IPS DF 6.9 (cell line): Measurements from ENCODE around the gene CFAP119.

Source experiments
- DNase-seq: peaks from one replicate; pipeline ENCODE4 v3.0.0-alpha.2; 2013; ENCODE audit warnings: low read depth, low spot score
- H3K27ac ChIP-seq: one replicate; pipeline ENCODE4 v1.5.1; 2013; ENCODE audit warnings: low read length, control low read depth
- H3K27me3 ChIP-seq: 2 replicates; pipeline ENCODE4 v1.6.1; 2013; ENCODE audit warnings: mild to moderate bottlenecking, low read length; ENCODE audit not compliant: control insufficient read depth, insufficient read depth
- H3K36me3 ChIP-seq: 2 replicates; pipeline ENCODE4 v1.6.1; 2013; ENCODE audit warnings: low read length; ENCODE audit not compliant: control insufficient read depth, insufficient read depth
- H3K4me1 ChIP-seq: 2 replicates; pipeline ENCODE4 v1.6.1; 2013; ENCODE audit warnings: low read length; ENCODE audit not compliant: control insufficient read depth, insufficient read depth
- H3K4me3 ChIP-seq: 2 replicates; pipeline ENCODE4 v1.5.1; 2013; ENCODE audit warnings: mild to moderate bottlenecking, low read length
- H3K9me3 ChIP-seq: 2 replicates; pipeline ENCODE4 v1.6.1; 2013; ENCODE audit warnings: low read length, inconsistent platforms; ENCODE audit not compliant: control insufficient read depth, insufficient read depth
- WGBS: extraction: QIAGEN DNeasy Blood & Tissue Kit; methylation state at CpG from one replicate; pipeline ENCODE4 v1.1.7; 2013; ENCODE audit warnings: mixed read lengths, missing lambda C conversion rate; ENCODE audit not compliant: insufficient read length, insufficient coverage; 5-methylcytosine and 5-hydroxymethylcytosine counted together

Gene CFAP119

DNA sequence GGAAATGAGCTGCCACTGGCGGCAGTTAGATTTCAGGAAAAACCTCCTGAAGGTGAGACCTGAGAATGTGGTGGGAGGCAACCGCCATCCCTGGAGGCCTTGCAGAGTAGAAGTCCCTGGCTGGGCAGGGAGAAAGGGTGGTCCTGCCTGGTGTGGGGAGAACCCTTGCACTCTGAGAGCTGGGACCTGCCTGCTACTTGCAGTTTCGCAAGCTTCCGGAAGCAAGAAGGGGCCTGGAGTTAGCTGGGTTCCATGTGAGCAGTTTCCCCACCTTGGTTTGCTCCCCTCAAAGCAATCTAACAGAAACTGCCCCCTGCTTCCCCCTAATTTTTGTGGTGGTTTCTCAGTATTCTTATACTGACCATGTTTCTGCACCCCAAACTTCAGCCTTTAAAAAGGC lies 18.7 kb upstream of the CFAP119 start:
- DNase-seq, result no peak
- no CpG with 5 or more reads among the region's 4 CpGs for WGBS

DNA sequence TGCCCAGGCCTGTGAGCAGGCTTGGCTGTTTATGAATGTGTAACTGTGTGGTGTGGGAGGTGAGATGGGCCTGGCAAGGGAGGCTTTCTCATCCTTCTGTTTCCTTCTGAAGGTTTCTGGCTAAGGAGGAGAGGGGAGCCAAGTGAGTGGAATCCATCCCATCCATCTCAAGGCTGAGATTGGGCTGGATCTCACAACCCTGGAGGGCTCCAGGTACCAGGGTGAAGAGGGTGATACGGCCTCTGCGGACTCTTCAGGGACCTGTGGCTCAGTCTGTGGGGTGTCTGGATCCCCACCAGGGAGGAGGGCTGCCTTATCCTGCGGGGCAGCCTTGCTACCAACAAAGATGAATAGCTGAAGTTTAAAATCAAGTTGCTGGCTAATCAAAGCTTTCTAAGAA lies 18.2 kb upstream of the CFAP119 start:
- Histone ChIP-seq H3K9me3 (no peaks in the 10 kb centered on the region), H3K27me3 (no peaks in the 10 kb centered on the region), H3K36me3 (peaks cover 18% of the 10 kb centered on the region), H3K4me3 (no peak overlapping the region), H3K27ac (no peak overlapping the region), H3K4me1 (no peaks in the 10 kb centered on the region; the same call in 1 of the 2 replicates)
- DNase-seq, result no peak
- WGBS, result no CpG with 5 or more reads among the region's 3 CpGs

More for the DNA sequence above, 18.7 kb upstream of the CFAP119 start:
- no peaks in the 10 kb centered on the region for H3K9me3 ChIP-seq
- H3K4me1 ChIP-seq, result no peaks in the 10 kb centered on the region; the same call in 1 of the 2 replicates
- no peak overlapping the region for H3K4me3 ChIP-seq
- H3K27me3 ChIP-seq, result no peaks in the 10 kb centered on the region
- H3K36me3 ChIP-seq, result peaks cover 18% of the 10 kb centered on the region
- H3K27ac ChIP-seq, result no peak overlapping the region

DNA sequence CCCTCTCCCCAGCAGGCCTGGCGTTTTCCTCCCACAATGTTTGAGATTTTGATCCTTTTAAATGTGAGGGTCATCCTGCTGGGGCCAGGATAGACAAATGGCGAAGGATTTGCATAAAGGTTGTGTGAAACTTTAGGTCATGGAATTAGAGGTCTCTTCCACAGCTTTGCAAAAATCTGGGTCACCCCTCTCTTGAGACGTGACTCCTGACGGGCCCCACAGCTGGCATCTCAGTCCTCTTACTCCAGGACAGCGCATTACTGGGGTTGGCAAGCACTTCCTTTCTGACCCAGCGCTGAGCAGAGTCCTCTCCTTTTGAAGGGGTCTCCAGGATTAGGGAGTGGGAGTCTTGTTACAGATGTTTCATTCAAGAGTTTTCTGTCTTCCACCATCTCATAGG lies 17.7 kb upstream of the CFAP119 start:
- no CpG with 5 or more reads among the region's 6 CpGs for WGBS
- no peaks in the 10 kb centered on the region for H3K27me3 ChIP-seq
- H3K36me3 ChIP-seq, result peaks cover 16% of the 10 kb centered on the region
- H3K9me3 ChIP-seq, result no peaks in the 10 kb centered on the region
- H3K4me3 ChIP-seq, result no peak overlapping the region
- no peak for DNase-seq
- no peaks in the 10 kb centered on the region; the same call in 1 of the 2 replicates for H3K4me1 ChIP-seq
- no peak overlapping the region for H3K27ac ChIP-seq

DNA sequence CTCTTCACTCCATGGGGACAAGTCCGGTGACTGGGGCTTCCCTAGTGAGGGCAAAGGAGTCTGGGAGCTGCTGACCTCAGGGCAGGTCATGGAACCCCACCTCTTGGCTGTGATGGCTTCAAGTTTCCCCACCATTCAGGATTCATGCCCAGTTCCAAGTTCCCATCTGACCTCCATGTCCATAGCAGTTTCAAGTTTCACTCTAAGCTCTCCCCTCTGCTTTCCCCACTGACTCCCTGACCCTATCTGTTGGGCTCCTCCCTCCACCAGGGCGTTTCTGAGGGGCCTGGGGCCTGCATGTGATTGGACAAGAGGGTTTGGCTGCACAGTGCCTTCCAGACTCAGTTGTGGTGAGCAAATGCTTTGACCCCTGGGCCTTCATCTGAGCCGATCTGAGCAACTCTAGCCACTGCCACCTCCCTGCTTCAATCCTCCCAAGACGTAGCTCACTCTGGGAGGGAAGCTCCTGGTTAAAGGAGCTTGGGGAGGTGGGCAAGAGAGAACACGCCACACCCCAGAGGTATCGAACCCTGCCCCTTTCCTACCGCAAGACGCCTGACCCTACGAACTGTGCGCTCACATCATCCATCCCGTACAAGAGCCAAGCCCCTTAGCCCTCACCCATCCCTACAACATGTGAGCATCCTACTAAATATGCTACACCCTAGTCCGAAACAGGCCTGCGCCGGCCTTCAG lies 16.8 kb upstream of the CFAP119 start:
- Histone ChIP-seq H3K36me3 (peaks cover 19% of the 10 kb centered on the region), H3K4me3 (no peak overlapping the region), H3K27me3 (no peaks in the 10 kb centered on the region), H3K4me1 (no peaks in the 10 kb centered on the region; the same call in 1 of the 2 replicates), H3K9me3 (no peaks in the 10 kb centered on the region), H3K27ac (no peak overlapping the region)
- no peak for DNase-seq
- no CpG with 5 or more reads among the region's 14 CpGs for WGBS

DNA sequence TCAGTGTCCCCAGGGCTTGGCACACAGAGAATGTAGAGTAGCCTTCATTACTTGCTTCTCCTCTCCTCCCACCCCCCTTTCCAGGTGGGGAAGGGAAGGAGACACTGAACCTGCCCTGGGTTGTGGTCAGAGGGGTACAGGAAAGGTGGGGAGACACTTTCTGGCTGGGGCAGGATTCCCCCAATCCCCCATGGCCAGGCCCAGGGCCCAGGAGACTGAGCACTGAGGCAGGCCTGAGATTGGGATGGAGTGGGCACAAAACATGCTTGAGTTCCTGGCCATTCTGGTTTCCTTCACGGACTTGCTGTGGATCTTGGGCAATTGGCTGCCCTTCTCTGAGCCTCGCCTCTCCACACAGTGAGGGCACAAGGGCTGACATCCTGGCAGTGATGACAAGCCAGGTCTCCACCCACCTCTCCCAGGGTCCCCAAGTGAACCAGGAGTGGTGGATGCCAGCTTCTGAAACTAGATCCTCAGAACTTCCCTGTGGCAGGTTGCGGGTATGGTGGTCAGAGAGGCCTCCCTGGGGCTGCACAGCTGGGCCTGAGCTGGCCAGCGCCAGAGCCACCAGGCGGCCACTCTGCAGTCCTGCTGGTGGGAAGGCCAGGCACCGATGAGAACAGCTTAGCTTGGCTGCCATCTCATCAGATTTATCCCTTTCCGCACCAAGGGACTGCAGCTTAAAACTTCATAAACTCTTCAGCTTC lies 15.9 kb upstream of the CFAP119 start:
- H3K27ac ChIP-seq, result no peak overlapping the region
- peaks cover 16% of the 10 kb centered on the region for H3K36me3 ChIP-seq
- H3K27me3 ChIP-seq, result no peaks in the 10 kb centered on the region
- no CpG with 5 or more reads among the region's 7 CpGs for WGBS
- H3K4me3 ChIP-seq, result no peak overlapping the region
- H3K4me1 ChIP-seq, result no peaks in the 10 kb centered on the region; the same call in 1 of the 2 replicates
- no peaks in the 10 kb centered on the region for H3K9me3 ChIP-seq
- DNase-seq, result no peak

DNA sequence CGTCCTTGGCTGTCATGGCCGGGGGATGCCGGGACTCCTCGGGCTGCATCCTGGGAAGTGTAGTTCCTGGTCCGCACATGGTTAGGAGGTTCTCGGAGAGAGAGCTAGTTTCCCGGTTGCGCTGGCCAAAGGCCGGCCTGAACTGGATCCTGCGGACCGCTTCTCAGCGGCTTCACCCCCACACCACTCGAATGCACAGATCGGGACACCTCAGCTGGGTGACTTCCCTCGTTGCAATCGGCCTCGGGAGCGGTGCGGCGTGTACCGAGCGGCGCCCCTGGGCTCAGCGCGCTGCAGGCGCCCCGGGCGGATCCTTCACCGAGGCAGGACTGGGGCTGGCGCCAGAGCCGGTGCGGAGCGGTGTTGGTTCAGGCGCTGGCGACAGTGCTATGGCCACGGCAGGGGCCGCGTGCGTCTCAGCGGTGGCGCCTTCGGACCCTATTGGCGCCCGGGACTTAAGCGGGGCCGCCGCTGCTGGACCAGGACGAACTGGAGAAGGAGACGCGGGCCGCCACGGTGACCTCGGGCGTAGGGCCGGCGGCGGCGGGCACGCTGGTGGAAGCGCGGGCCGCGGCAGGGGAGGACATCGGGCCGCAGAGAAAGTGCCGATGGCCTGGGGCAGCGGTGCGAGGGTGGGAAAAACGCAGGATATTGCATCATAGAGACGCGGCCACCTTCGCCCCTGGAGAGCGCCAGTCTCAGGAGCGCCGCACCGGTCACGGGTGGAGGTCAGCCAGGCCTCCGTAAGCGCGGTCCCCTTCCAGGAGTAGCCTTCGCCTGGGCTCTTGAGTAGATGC lies 13.7 kb upstream of the CFAP119 start:
- Histone ChIP-seq H3K27ac (no peak overlapping the region), H3K36me3 (peaks cover 19% of the 10 kb centered on the region), H3K27me3 (no peaks in the 10 kb centered on the region), H3K9me3 (no peaks in the 10 kb centered on the region), H3K4me1 (no peaks in the 10 kb centered on the region; the same call in 1 of the 2 replicates), H3K4me3 (peak overlapping the region; percentile 56)
- no CpG with 5 or more reads among the region's 81 CpGs for WGBS
- DNase-seq, result no peak

DNA sequence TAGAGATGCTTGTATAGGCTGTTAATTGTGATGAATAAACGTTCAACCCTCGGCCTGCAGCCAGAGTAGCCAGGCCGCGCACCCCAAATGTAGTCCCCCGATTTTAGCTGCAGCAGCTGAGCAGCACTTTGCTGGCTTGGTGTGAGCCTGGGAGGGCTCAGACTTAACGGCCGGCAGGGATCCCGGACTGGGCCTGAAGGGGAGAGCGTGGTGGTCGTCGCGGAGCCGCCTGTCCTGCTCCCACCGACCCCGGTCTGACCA lies 13.2 kb upstream of the CFAP119 start:
- WGBS, result no CpG with 5 or more reads among the region's 15 CpGs
- no peak overlapping the region for H3K27ac ChIP-seq
- H3K27me3 ChIP-seq, result no peaks in the 10 kb centered on the region
- no peaks in the 10 kb centered on the region for H3K9me3 ChIP-seq
- H3K4me1 ChIP-seq, result no peaks in the 10 kb centered on the region; the same call in 1 of the 2 replicates
- H3K4me3 ChIP-seq, result peak overlapping the region; percentile 56; the same call in 1 of the 2 replicates
- no peak for DNase-seq
- peaks cover 19% of the 10 kb centered on the region for H3K36me3 ChIP-seq

DNA sequence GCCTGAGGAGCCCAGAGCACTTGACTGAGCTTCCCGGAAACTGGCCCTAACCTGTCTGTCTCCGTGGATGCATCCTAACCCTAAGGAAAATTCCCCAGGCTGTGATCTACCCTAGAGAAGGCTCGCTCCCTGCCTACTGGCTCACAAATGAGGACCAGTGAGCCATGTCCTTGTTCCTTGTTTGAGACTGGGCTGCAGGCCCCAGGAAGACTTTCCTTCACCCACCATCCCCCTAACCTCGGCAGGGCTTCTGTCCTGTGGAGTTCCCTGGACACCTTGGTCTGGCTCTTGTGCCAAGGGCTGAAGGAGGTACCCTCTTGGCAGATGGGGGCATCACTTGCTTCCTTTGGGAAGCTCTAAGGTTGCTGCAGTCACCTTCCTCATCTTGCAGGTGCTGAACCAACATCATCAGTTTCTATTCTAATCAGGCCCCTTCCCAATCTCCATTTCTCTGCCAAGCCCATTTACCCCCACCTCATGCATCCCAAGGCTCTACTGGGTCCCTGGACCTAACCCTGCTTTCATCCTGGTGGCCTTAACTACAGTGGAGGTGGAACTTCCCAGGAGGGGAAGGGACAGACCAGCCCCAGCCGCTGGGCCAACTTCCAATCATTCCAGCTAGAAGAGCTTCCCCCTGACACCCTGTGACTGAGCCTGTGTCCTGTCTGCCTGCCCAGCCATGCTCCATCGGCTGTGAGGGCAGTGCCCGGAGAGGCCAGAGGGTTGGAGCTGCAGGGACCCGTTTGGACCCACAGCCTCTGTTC lies 12.7 kb upstream of the CFAP119 start:
- Histone ChIP-seq H3K27me3 (no peaks in the 10 kb centered on the region), H3K27ac (no peak overlapping the region), H3K4me1 (no peaks in the 10 kb centered on the region; the same call in 1 of the 2 replicates), H3K36me3 (peaks cover 20% of the 10 kb centered on the region), H3K9me3 (no peaks in the 10 kb centered on the region), H3K4me3 (no peak overlapping the region; the same call in 1 of the 2 replicates)
- WGBS, result no CpG with 5 or more reads among the region's 8 CpGs
- no peak for DNase-seq

DNA sequence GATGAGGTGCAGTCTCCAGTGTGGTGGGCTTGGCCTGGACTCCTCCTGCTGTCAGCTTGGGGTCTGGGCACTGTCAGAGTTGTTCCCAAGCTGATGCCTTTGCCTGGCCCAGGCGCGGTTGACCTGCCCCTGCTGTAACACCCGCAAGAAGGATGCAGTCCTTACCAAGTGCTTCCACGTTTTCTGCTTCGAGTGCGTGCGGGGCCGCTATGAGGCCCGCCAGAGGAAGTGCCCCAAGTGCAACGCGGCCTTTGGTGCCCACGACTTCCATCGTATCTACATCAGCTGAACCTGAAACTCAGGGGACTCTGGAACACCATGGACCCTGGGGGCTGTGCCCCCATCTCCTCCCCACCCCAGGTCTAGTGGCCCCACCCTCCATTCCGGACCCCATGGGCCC lies 12.0 kb upstream of the CFAP119 start:
- H3K4me1 ChIP-seq, result no peaks in the 10 kb centered on the region; the same call in 1 of the 2 replicates
- no peak for DNase-seq
- no peaks in the 10 kb centered on the region for H3K9me3 ChIP-seq
- H3K36me3 ChIP-seq, result peaks cover 28% of the 10 kb centered on the region
- H3K27me3 ChIP-seq, result no peaks in the 10 kb centered on the region
- no CpG with 5 or more reads among the region's 14 CpGs for WGBS
- H3K4me3 ChIP-seq, result no peak overlapping the region
- H3K27ac ChIP-seq, result no peak overlapping the region

DNA sequence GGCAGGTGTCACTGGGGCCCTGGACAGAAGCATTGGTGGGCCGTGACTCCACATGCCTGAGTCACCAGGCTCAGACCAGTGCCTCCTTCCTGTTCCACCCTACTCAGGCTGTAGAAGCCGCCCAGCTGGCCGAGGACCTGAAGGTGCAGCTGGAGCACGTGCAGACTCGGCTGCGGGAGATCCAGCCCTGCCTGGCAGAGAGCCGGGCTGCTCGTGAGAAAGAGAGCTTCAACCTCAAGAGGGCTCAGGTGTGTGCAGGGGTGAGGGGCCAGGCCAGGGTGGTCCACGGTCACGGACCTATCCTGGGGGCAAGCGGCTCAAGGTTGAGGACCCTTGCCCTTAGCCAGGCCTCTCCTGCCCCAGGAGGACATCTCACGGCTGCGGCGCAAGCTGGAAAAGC lies 9.9 kb upstream of the CFAP119 start:
- H3K9me3 ChIP-seq, result no peaks in the 10 kb centered on the region
- H3K36me3 ChIP-seq, result peaks cover 42% of the 10 kb centered on the region
- WGBS, result no CpG with 5 or more reads among the region's 14 CpGs
- DNase-seq, result no peak
- H3K27me3 ChIP-seq, result no peaks in the 10 kb centered on the region
- H3K4me3 ChIP-seq, result no peak overlapping the region
- H3K27ac ChIP-seq, result no peak overlapping the region
- no peaks in the 10 kb centered on the region; the same call in 1 of the 2 replicates for H3K4me1 ChIP-seq
